Liver (tissue), 9 donors: ENCODE data around the gene ACD. TPM values are rescaled to one million over a fixed set of nuclear protein-coding genes. Genes with fewer than 3 reads are reported as not detected.

Experiments used
- DNase-seq: peaks from one replicate; pipeline ENCODE4 v3.0.0-alpha.2; 2017; ENCODE audit warnings: low spot score
- H3K27ac ChIP-seq, 2 donors: one replicate each; pipeline ENCODE4 v1.7.0; 2013; ENCODE audit warnings: inconsistent platforms in 2 of 2, low read length in 2 of 2, control low read depth in 1 of 2, low read depth in 1 of 2, mild to moderate bottlenecking in 1 of 2
- H3K27me3 ChIP-seq, 4 donors: one replicate each; pipeline versions ENCODE4 v1.6.1 to v1.7.0; 2013; ENCODE audit warnings: low read length in 3 of 4, inconsistent platforms in 1 of 4, mild to moderate bottlenecking in 1 of 4, moderate library complexity in 1 of 4; ENCODE audit not compliant: control insufficient read depth in 4 of 4, insufficient read depth in 4 of 4
- H3K36me3 ChIP-seq, 4 donors: one replicate each; pipeline versions ENCODE4 v1.6.1 to v1.7.0; 2013; ENCODE audit warnings: low read length in 3 of 4, mild to moderate bottlenecking in 3 of 4, low read depth in 1 of 4, moderate library complexity in 1 of 4; ENCODE audit not compliant: control insufficient read depth in 4 of 4, insufficient read depth in 3 of 4
- H3K4me1 ChIP-seq, 4 donors: one replicate each; pipeline versions ENCODE4 v1.6.1 to v1.7.0; 2013; ENCODE audit warnings: low read length in 3 of 4, mild to moderate bottlenecking in 3 of 4, moderate library complexity in 1 of 4; ENCODE audit not compliant: control insufficient read depth in 4 of 4, insufficient read depth in 4 of 4
- H3K4me3 ChIP-seq, 3 donors: one replicate each; pipeline versions ENCODE4 v1.6.1 to v1.7.0; 2013; ENCODE audit warnings: low read length in 3 of 3, control low read depth in 1 of 3, low read depth in 1 of 3, mild to moderate bottlenecking in 1 of 3
- H3K9ac ChIP-seq, 2 donors: one replicate each; pipeline ENCODE4 v1.7.0; 2013; ENCODE audit warnings: low read length in 2 of 2, mild to moderate bottlenecking in 2 of 2, moderate library complexity in 2 of 2, control low read depth in 1 of 2, low read depth in 1 of 2
- H3K9me3 ChIP-seq, 4 donors: one replicate each; pipeline versions ENCODE4 v1.6.1 to v1.7.0; 2013; ENCODE audit warnings: low read length in 3 of 4; ENCODE audit not compliant: control insufficient read depth in 4 of 4
- EGR1 ChIP-seq, 2 donors: IDR thresholded peaks; 2 replicates each; pipeline ENCODE4 v1.6.1; 2016 to 2018; ENCODE audit warnings: antibody characterized with exemption in 2 of 2, low read depth in 2 of 2
- FOXA1 ChIP-seq: IDR thresholded peaks from 2 replicates; pipeline ENCODE4 v1.6.1; 2016; ENCODE audit warnings: antibody characterized with exemption
- FOXA2 ChIP-seq: IDR thresholded peaks from 2 replicates; pipeline ENCODE4 v1.6.1; 2016; ENCODE audit warnings: antibody characterized with exemption
- GABPA ChIP-seq, 2 donors: IDR thresholded peaks in 1 of 2; conservative IDR thresholded peaks in 1 of 2; 2 replicates each; pipeline ENCODE4 v1.6.1; 2016; ENCODE audit warnings: antibody characterized with exemption in 2 of 2, mild to moderate bottlenecking in 1 of 2, moderate library complexity in 1 of 2
- HNF4A ChIP-seq, 2 donors: conservative IDR thresholded peaks; 2 replicates each; pipeline ENCODE4 v1.6.1; 2016; ENCODE audit warnings: antibody characterized with exemption in 2 of 2, mild to moderate bottlenecking in 2 of 2
- HNF4G ChIP-seq: IDR thresholded peaks from 2 replicates; pipeline ENCODE4 v1.6.1; 2016; ENCODE audit warnings: antibody characterized with exemption
- JUND ChIP-seq, 2 donors: IDR thresholded peaks; 2 replicates each; pipeline ENCODE4 v1.6.1; 2016; ENCODE audit warnings: antibody characterized with exemption in 2 of 2
- NR2F2 ChIP-seq: IDR thresholded peaks from 2 replicates; pipeline ENCODE4 v1.6.1; 2016; ENCODE audit warnings: antibody characterized with exemption
- RAD21 ChIP-seq, 2 donors: IDR thresholded peaks; 2 replicates each; pipeline ENCODE4 v1.6.1; 2016; ENCODE audit warnings: antibody characterized with exemption in 2 of 2, mild to moderate bottlenecking in 2 of 2
- RXRA ChIP-seq, 2 donors: IDR thresholded peaks; 2 replicates each; pipeline ENCODE4 v1.6.1; 2017 to 2018; ENCODE audit warnings: antibody characterized with exemption in 2 of 2, mild to moderate bottlenecking in 1 of 2
- SP1 ChIP-seq: IDR thresholded peaks from 2 replicates; pipeline ENCODE4 v1.6.1; 2018; ENCODE audit warnings: antibody characterized with exemption, mild to moderate bottlenecking
- TAF1 ChIP-seq: conservative IDR thresholded peaks from 2 replicates; pipeline ENCODE4 v1.6.1; 2016; ENCODE audit warnings: antibody characterized with exemption, mild to moderate bottlenecking
- YY1 ChIP-seq: IDR thresholded peaks from 2 replicates; pipeline ENCODE4 v1.6.1; 2016; ENCODE audit warnings: antibody characterized with exemption, mild to moderate bottlenecking
- WGBS: extraction: QIAGEN DNeasy Blood & Tissue Kit; methylation state at CpG from one replicate; pipeline ENCODE4 v1.1.7; 2013; 5-methylcytosine and 5-hydroxymethylcytosine counted together
- polyA plus RNA-seq, 2 donors: library from polyadenylated mRNA; stranded (reverse) in 1 of 2; unstranded in 1 of 2; fragments of 200-250 nt in 1 of 2; fragments of >200 nt in 1 of 2; fragmentation: Nextera tagmentation in 1 of 2; extraction: Ambion mirVana in 1 of 2; gene quantifications; one replicate each; pipeline versions ENCODE4 v1.2.1 to v1.2.3, GENCODE V29; 2013 to 2015
- total RNA-seq, 2 donors: library from RNA; depleted of rRNA; stranded (reverse); fragments of >200 nt; gene quantifications; one replicate each; pipeline ENCODE4 v1.2.3, GENCODE V29; 2014
- TF ChIP-seq, protein P1 (sequence below): IDR thresholded peaks from 2 replicates; pipeline ENCODE4 v1.6.1; 2016; ENCODE audit warnings: antibody characterized with exemption
- TF ChIP-seq, protein P2 (sequence below): IDR thresholded peaks from 2 replicates; pipeline ENCODE4 v1.6.1; 2016; ENCODE audit warnings: antibody characterized with exemption
- TF ChIP-seq, protein P3 (sequence below): fragments of 150-350 bp; IDR thresholded peaks from 2 replicates; pipeline ENCODE4 v1.5.1; 2017; ENCODE audit warnings: improper control_type of control experiment, low read depth, low read length; ENCODE audit not compliant: missing input control
- TF ChIP-seq, protein P4 (sequence below): IDR thresholded peaks from 2 replicates; pipeline ENCODE4 v1.6.1; 2016; ENCODE audit warnings: antibody characterized with exemption, mild to moderate bottlenecking
- TF ChIP-seq, protein P5 (sequence below): IDR thresholded peaks from 2 replicates; pipeline ENCODE4 v1.6.1; 2016; ENCODE audit warnings: antibody characterized with exemption
- donor health status: healthy.
- donor health status: healthy.
- donor health status: healthy.
- donor health status: healthy.
- donor health status: healthy.

ACD gene
- total and polyA plus RNA-seq, 4 donors: 4.3 to 5.6 (median 5.1) TPM

DNA sequence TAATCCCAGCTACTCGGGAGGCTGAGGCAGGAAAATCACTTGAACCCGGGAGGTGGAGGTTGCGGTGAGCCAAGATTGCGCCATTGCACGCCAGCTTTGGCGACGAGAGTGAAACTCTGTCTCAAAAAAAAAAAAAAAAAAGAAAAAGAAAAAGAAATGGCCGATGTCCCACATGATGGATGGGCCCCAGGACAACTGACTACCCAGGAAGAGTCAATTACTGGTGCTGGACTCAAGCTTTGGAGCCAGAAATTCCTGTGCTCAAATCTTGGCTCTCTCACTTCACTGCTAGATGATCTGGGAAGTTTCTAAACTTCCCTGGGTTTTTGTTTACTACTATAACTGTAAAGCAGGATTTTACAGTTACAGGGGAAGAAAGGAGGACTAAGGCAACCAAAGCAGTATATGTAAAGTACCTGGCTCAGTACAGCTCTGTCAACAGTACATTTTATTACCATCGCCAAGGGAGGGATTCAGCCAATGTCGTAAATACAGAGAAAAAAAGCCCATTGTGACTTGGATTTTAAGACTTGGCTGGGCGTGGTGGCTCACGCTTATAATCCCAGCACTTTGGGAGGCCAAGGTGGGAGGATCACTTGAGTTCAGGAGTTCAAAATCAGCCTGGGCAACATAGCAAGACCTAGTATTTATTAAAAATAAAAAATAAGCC lies 18.4 kb upstream of the ACD start:
- Histone ChIP-seq H3K4me1 (peaks cover 8 to 43% (median 35%) of the 10 kb centered on the region in 4 donors), H3K4me3 (no peak overlapping the region), H3K9ac (no peak overlapping the region), H3K27me3 (no peaks in the 10 kb centered on the region), H3K9me3 (no peaks in the 10 kb centered on the region), H3K27ac (no peak overlapping the region), H3K36me3 (peaks cover 0 to 8% (median 4%) of the 10 kb centered on the region in 4 donors)
- WGBS: 85% methylated on average over 12 of the region's 12 CpGs
- TF ChIP-seq RXRA (IDR thresholded peaks at IDR 0.05) (no peak), NR2F2 (no peak), FOXA1 (no peak), RAD21 (IDR thresholded peaks at IDR 0.05) (no peak), EGR1 (IDR thresholded peaks at IDR 0.05; ENCODE audit: low read depth in 2 of 2) (no peak)
- TF ChIP-seq, protein P1, sequence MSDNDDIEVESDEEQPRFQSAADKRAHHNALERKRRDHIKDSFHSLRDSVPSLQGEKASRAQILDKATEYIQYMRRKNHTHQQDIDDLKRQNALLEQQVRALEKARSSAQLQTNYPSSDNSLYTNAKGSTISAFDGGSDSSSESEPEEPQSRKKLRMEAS: no peak
- TF ChIP-seq, protein P2, sequence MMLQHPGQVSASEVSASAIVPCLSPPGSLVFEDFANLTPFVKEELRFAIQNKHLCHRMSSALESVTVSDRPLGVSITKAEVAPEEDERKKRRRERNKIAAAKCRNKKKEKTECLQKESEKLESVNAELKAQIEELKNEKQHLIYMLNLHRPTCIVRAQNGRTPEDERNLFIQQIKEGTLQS: no peak
- no peak for DNase-seq

DNA sequence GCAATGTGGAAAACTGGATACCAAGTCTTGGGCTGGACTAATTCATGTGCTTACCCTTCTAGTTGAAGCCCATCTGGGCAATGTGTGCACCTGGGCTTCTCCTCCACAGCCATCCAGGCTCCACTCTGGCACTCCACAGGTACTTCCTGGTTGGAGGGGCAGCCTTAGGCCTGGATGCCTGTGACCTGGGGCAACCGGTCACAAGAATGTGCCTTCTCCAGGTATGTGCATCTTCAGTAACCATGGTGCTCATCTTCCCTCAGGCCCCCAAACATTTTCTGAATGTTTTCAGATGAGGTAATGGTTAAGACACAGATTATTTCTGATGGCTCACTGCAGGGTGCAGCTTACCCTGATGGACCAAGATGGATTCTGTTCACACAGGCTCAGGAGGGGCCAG lies 17.7 kb upstream of the ACD start:
- Histone ChIP-seq H3K9me3 (no peaks in the 10 kb centered on the region), H3K27ac (no peak overlapping the region), H3K4me1 (peaks cover 14 to 50% (median 42%) of the 10 kb centered on the region in 4 donors), H3K4me3 (no peak overlapping the region), H3K9ac (no peak overlapping the region), H3K36me3 (peaks cover 0 to 3% (median 1%) of the 10 kb centered on the region in 4 donors), H3K27me3 (no peaks in the 10 kb centered on the region)
- no peak for DNase-seq
- TF ChIP-seq, protein P1: no peak
- no peak for TF ChIP-seq HNF4A (conservative IDR thresholded peaks at IDR 0.05)
- TF ChIP-seq JUND (IDR thresholded peaks at IDR 0.05): no peak
- no peak for TF ChIP-seq FOXA2
- TF ChIP-seq YY1: no peak
- TF ChIP-seq, protein P3, sequence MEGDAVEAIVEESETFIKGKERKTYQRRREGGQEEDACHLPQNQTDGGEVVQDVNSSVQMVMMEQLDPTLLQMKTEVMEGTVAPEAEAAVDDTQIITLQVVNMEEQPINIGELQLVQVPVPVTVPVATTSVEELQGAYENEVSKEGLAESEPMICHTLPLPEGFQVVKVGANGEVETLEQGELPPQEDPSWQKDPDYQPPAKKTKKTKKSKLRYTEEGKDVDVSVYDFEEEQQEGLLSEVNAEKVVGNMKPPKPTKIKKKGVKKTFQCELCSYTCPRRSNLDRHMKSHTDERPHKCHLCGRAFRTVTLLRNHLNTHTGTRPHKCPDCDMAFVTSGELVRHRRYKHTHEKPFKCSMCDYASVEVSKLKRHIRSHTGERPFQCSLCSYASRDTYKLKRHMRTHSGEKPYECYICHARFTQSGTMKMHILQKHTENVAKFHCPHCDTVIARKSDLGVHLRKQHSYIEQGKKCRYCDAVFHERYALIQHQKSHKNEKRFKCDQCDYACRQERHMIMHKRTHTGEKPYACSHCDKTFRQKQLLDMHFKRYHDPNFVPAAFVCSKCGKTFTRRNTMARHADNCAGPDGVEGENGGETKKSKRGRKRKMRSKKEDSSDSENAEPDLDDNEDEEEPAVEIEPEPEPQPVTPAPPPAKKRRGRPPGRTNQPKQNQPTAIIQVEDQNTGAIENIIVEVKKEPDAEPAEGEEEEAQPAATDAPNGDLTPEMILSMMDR: no peak
- TF ChIP-seq FOXA1: no peak
- no peak for TF ChIP-seq NR2F2
- TF ChIP-seq, protein P2: no peak
- TF ChIP-seq, protein P4, sequence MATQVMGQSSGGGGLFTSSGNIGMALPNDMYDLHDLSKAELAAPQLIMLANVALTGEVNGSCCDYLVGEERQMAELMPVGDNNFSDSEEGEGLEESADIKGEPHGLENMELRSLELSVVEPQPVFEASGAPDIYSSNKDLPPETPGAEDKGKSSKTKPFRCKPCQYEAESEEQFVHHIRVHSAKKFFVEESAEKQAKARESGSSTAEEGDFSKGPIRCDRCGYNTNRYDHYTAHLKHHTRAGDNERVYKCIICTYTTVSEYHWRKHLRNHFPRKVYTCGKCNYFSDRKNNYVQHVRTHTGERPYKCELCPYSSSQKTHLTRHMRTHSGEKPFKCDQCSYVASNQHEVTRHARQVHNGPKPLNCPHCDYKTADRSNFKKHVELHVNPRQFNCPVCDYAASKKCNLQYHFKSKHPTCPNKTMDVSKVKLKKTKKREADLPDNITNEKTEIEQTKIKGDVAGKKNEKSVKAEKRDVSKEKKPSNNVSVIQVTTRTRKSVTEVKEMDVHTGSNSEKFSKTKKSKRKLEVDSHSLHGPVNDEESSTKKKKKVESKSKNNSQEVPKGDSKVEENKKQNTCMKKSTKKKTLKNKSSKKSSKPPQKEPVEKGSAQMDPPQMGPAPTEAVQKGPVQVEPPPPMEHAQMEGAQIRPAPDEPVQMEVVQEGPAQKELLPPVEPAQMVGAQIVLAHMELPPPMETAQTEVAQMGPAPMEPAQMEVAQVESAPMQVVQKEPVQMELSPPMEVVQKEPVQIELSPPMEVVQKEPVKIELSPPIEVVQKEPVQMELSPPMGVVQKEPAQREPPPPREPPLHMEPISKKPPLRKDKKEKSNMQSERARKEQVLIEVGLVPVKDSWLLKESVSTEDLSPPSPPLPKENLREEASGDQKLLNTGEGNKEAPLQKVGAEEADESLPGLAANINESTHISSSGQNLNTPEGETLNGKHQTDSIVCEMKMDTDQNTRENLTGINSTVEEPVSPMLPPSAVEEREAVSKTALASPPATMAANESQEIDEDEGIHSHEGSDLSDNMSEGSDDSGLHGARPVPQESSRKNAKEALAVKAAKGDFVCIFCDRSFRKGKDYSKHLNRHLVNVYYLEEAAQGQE: no peak
- no peak for TF ChIP-seq EGR1 (IDR thresholded peaks at IDR 0.05; ENCODE audit: low read depth in 2 of 2)
- no peak for TF ChIP-seq RXRA (IDR thresholded peaks at IDR 0.05)
- TF ChIP-seq, protein P5, sequence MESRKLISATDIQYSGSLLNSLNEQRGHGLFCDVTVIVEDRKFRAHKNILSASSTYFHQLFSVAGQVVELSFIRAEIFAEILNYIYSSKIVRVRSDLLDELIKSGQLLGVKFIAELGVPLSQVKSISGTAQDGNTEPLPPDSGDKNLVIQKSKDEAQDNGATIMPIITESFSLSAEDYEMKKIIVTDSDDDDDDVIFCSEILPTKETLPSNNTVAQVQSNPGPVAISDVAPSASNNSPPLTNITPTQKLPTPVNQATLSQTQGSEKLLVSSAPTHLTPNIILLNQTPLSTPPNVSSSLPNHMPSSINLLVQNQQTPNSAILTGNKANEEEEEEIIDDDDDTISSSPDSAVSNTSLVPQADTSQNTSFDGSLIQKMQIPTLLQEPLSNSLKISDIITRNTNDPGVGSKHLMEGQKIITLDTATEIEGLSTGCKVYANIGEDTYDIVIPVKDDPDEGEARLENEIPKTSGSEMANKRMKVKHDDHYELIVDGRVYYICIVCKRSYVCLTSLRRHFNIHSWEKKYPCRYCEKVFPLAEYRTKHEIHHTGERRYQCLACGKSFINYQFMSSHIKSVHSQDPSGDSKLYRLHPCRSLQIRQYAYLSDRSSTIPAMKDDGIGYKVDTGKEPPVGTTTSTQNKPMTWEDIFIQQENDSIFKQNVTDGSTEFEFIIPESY: no peak
- TF ChIP-seq RAD21 (IDR thresholded peaks at IDR 0.05): no peak
- TF ChIP-seq HNF4G: no peak
- no peak for TF ChIP-seq SP1
- no peak for TF ChIP-seq TAF1
- TF ChIP-seq GABPA (IDR thresholded peaks at IDR 0.05 in 1 of 2, conservative IDR thresholded peaks at IDR 0.05 in 1 of 2): no peak
- 97% methylated on average over 1 of the region's 1 CpG for WGBS
